SK-N-SH (cell line): ENCODE measurements around the gene DNMT3B. TPM values are rescaled to one million over a fixed set of nuclear protein-coding genes. Genes with fewer than 3 reads are reported as not detected.

Experiments
- CTCF ChIA-PET: fragments of 300-600, 350-600 bp; formaldehyde crosslinking; extraction: SDS; loops from one replicate; lab custom pipeline; 2021; lab: Yijun Ruan, JAX
- POLR2A ChIA-PET: fragments of 350-600 bp; sonication (Branson Sonifier 250); formaldehyde crosslinking; extraction: SDS; loops from one replicate; lab custom pipeline; 2020; ENCODE audit warnings: antibody characterized with exemption, inconsistent platforms; lab: Yijun Ruan, JAX
- DNase-seq: peaks from one replicate; pipeline ENCODE4 v3.0.0; 2012
- H2AFZ ChIP-seq: fragments of 200-600 bp; sonication (generic); 2 replicates; pipeline ENCODE4 v1.8.1; 2016; ENCODE audit warnings: antibody characterized with exemption, mild to moderate bottlenecking, low read depth
- H3F3A ChIP-seq: fragments of 200-600 bp; sonication (generic); replicated peaks from 2 replicates; pipeline ENCODE3; 2016; ENCODE audit warnings: antibody characterized with exemption, mild to moderate bottlenecking; ENCODE audit not compliant: insufficient read depth
- H3K27ac ChIP-seq, 2 experiments: fragments of 200-500 bp in 1 of 2; fragments of 200-600 bp in 1 of 2; sonication (Bioruptor generic) in 1 of 2; sonication (generic), shearing (Covaris generic) in 1 of 2; 2 replicates each; pipeline versions ENCODE4 v1.5.1 to v1.6.1; 2014 to 2016; ENCODE audit warnings: low read depth in 2 of 2, inconsistent platforms in 1 of 2, low read length in 1 of 2, mild to moderate bottlenecking in 1 of 2, mixed read lengths in 1 of 2
- H3K27me3 ChIP-seq: fragments of 200-600 bp; sonication (generic), shearing (Covaris generic); 2 replicates; pipeline ENCODE4 v1.6.1; 2016; ENCODE audit warnings: mixed run types; ENCODE audit not compliant: insufficient read depth
- H3K36me3 ChIP-seq, 2 experiments: fragments of 200-500 bp in 1 of 2; fragments of 200-600 bp in 1 of 2; sonication (Bioruptor generic) in 1 of 2; sonication (generic) in 1 of 2; replicated peaks in 1 of 2; 2 replicates each; pipeline versions ENCODE3 to v1.5.1; 2014 to 2016; ENCODE audit warnings: low read length in 1 of 2, mild to moderate bottlenecking in 1 of 2; ENCODE audit not compliant: insufficient read depth in 2 of 2, control insufficient read depth in 1 of 2
- H3K4me1 ChIP-seq, 2 experiments: fragments of 200-500 bp in 1 of 2; fragments of 200-600 bp in 1 of 2; sonication (Bioruptor generic) in 1 of 2; sonication (generic), shearing (Covaris generic) in 1 of 2; 2 replicates each; pipeline versions ENCODE4 v1.5.1 to v1.6.1; 2014 to 2016; ENCODE audit warnings: low read depth in 1 of 2, low read length in 1 of 2, mixed run types in 1 of 2; ENCODE audit not compliant: insufficient read depth in 2 of 2, control insufficient read depth in 1 of 2
- H3K4me2 ChIP-seq: fragments of 200-600 bp; sonication (generic), shearing (Covaris generic); 2 replicates; pipeline ENCODE4 v1.6.1; 2017; ENCODE audit warnings: mixed run types
- H3K4me3 ChIP-seq, 2 experiments: fragments of 200-500 bp in 1 of 2; fragments of 200-600 bp in 1 of 2; sonication (Bioruptor generic) in 1 of 2; sonication (generic), shearing (Covaris generic) in 1 of 2; 2 replicates each; pipeline versions ENCODE4 v1.5.1 to v1.8.1; 2014 to 2016; ENCODE audit warnings: low read depth in 2 of 2, inconsistent platforms in 1 of 2, low read length in 1 of 2, mild to moderate bottlenecking in 1 of 2, mixed read lengths in 1 of 2, moderate library complexity in 1 of 2
- H3K79me2 ChIP-seq: fragments of 200-600 bp; sonication (generic); 2 replicates; pipeline ENCODE4 v1.8.1; 2017; ENCODE audit warnings: mild to moderate bottlenecking; ENCODE audit not compliant: insufficient read depth
- H3K9ac ChIP-seq: fragments of 200-600 bp; sonication (generic); 2 replicates; pipeline ENCODE4 v1.6.1; 2017; ENCODE audit warnings: mixed run types
- H3K9me2 ChIP-seq: fragments of 200-600 bp; sonication (generic); 2 replicates; pipeline ENCODE4 v1.6.1; 2017; ENCODE audit warnings: mixed run types
- H3K9me3 ChIP-seq: fragments of 200-600 bp; sonication (generic); 2 replicates; pipeline ENCODE4 v1.6.1; 2017; ENCODE audit warnings: mixed run types, mild to moderate bottlenecking, moderate library complexity
- H4K20me1 ChIP-seq: fragments of 200-600 bp; sonication (generic); 2 replicates; pipeline ENCODE4 v1.6.1; 2017; ENCODE audit warnings: mild to moderate bottlenecking, mixed run types; ENCODE audit not compliant: insufficient read depth
- ELF1 ChIP-seq: IDR thresholded peaks from 2 replicates; pipeline ENCODE4 v1.4.0; 2012
- EP300 ChIP-seq, 2 experiments: IDR thresholded peaks; 2 replicates each; pipeline versions ENCODE4 v1.4.0 to v1.6.1; 2012; ENCODE audit warnings: borderline replicate concordance in 1 of 2, low read depth in 1 of 2, low read length in 1 of 2
- EZH2phosphoT487 ChIP-seq: fragments of 200-600 bp; sonication (generic); IDR thresholded peaks from 2 replicates; pipeline ENCODE4 v1.6.1; 2017; ENCODE audit warnings: low read depth, mixed run types, mild to moderate bottlenecking, antibody characterized with exemption, moderate library complexity, borderline replicate concordance
- FOSL2 ChIP-seq: IDR thresholded peaks from 2 replicates; pipeline ENCODE4 v1.4.0; 2012; ENCODE audit warnings: low read depth, mild to moderate bottlenecking, moderate library complexity, borderline replicate concordance
- FOXM1 ChIP-seq: IDR thresholded peaks from 2 replicates; pipeline ENCODE4 v1.4.0; 2012; ENCODE audit warnings: low read depth, mild to moderate bottlenecking
- GABPA ChIP-seq: IDR thresholded peaks from 2 replicates; pipeline ENCODE4 v1.4.0; 2012; ENCODE audit warnings: low read depth, mild to moderate bottlenecking
- JUND ChIP-seq: IDR thresholded peaks from 2 replicates; pipeline ENCODE4 v1.4.0; 2012
- MAX ChIP-seq: IDR thresholded peaks from 2 replicates; pipeline ENCODE4 v1.4.0; 2012; ENCODE audit warnings: low read depth
- NFIC ChIP-seq: IDR thresholded peaks from 2 replicates; pipeline ENCODE4 v1.4.0; 2012; ENCODE audit warnings: borderline replicate concordance
- NRF1 ChIP-seq: IDR thresholded peaks from 2 replicates; pipeline ENCODE4 v1.6.1; 2012; ENCODE audit warnings: low read depth, mild to moderate bottlenecking, low read length
- POLR2AphosphoS5 ChIP-seq: IDR thresholded peaks from 2 replicates; pipeline ENCODE4 v1.6.1; 2012; ENCODE audit warnings: low read depth, low read length
- RAD21 ChIP-seq: IDR thresholded peaks from 2 replicates; pipeline ENCODE4 v1.6.1; 2012; ENCODE audit warnings: mild to moderate bottlenecking, low read length
- RCOR1 ChIP-seq: fragments of 150-350 bp; IDR thresholded peaks from 2 replicates; pipeline ENCODE4 v1.6.1; 2017; ENCODE audit warnings: antibody characterized with exemption, low read length
- REST ChIP-seq: IDR thresholded peaks from 2 replicates; pipeline ENCODE4 v1.6.1; 2012; ENCODE audit warnings: mild to moderate bottlenecking, low read depth, low read length, moderate library complexity
- RFX5 ChIP-seq: IDR thresholded peaks from 2 replicates; pipeline ENCODE4 v1.6.1; 2012; ENCODE audit warnings: mild to moderate bottlenecking, improper control_type of control experiment, low read length
- SIN3A ChIP-seq: IDR thresholded peaks from 2 replicates; pipeline ENCODE4 v1.6.1; 2012; ENCODE audit warnings: low read depth, mild to moderate bottlenecking, low read length, moderate library complexity, borderline replicate concordance
- SMC3 ChIP-seq: IDR thresholded peaks from 2 replicates; pipeline ENCODE4 v1.6.1; 2012; ENCODE audit warnings: low read depth, low read length, improper control_type of control experiment
- TEAD4 ChIP-seq: IDR thresholded peaks from 2 replicates; pipeline ENCODE4 v1.4.0; 2012; ENCODE audit warnings: mild to moderate bottlenecking, borderline replicate concordance; ENCODE audit not compliant: insufficient read depth
- USF2 ChIP-seq: fragments of 150-350 bp; IDR thresholded peaks from 2 replicates; pipeline ENCODE4 v1.6.1; 2017; ENCODE audit warnings: antibody characterized with exemption, low read length, low read depth, borderline replicate concordance
- YY1 ChIP-seq: IDR thresholded peaks from 2 replicates; pipeline ENCODE4 v1.4.0; 2012; ENCODE audit warnings: low read depth, mild to moderate bottlenecking
- WGBS: methylation state at CpG from one replicate; pipeline ENCODE4 v1.1.6; 2017; ENCODE audit warnings: low lambda C conversion rate; 5-methylcytosine and 5-hydroxymethylcytosine counted together
- polyA plus RNA-seq, 3 experiments: library from polyadenylated mRNA; depleted of rRNA; stranded (reverse); fragments of >200 nt; gene quantifications; 2 replicates each; pipeline ENCODE4 v1.2.3, GENCODE V29; 2012

Gene DNMT3B
- polyA plus RNA-seq, 1 of the 3 experiments (the other 2 are of a cell fraction), result 2.2 TPM

- Histone ChIP-seq H3K9me2 (no peaks in the 10 kb centered on the region), H3K4me3 (no peak overlapping the region), H3F3A (no peaks in the 10 kb centered on the region), H3K36me3 (peaks cover 50 to 69% of the 10 kb centered on the region in 2 experiments), H2AFZ (no peak overlapping the region), H3K4me1 (no peaks in the 10 kb centered on the region), H3K9me3 (no peaks in the 10 kb centered on the region), H3K27ac (no peak overlapping the region), H3K4me2 (no peak overlapping the region), H3K79me2 (peaks cover 16% of the 10 kb centered on the region), H3K9ac (no peak overlapping the region), H4K20me1 (peaks cover 17% of the 10 kb centered on the region), H3K27me3 (no peaks in the 10 kb centered on the region)
- POLR2A ChIA-PET, result no interaction called here
- no peak for DNase-seq
- WGBS, result 91% methylated on average over 6 of the region's 6 CpGs
- TF ChIP-seq FOXM1, result no peak
- CTCF ChIA-PET, result interaction anchor here (2.1 kb wide), 1 partner anchor 59 kb away, joined by 4 read pairs; no protein-coding TSS in a partner anchor
Observed at GRCh38 chr20:32849577-32849976, 87.4 kb downstream of the DNMT3B start.

GRCh38 chr20:32855387-32855786 is 93.2 kb downstream of the DNMT3B start:
- no peak overlapping the region for H3K9ac ChIP-seq
- H3F3A ChIP-seq, result peaks cover 9% of the 10 kb centered on the region
- H3K9me3 ChIP-seq, result no peaks in the 10 kb centered on the region
- no peak overlapping the region for H3K4me2 ChIP-seq
- WGBS, result 87% methylated on average over 7 of the region's 7 CpGs
- no peaks in the 10 kb centered on the region for H3K9me2 ChIP-seq
- DNase-seq, result no peak
- TF ChIP-seq NFIC, result no peak
- no peak for TF ChIP-seq SIN3A
- TF ChIP-seq GABPA, result no peak
- no peak for TF ChIP-seq ELF1
- TF ChIP-seq SMC3, result no peak
- TF ChIP-seq YY1, result no peak
- TF ChIP-seq TEAD4, result no peak
- TF ChIP-seq NRF1, result no peak
- TF ChIP-seq EZH2phosphoT487, result no peak
- no peak for TF ChIP-seq EP300 (IDR thresholded peaks at IDR 0.05; ENCODE audit: borderline replicate concordance in 1 of 2, low read depth in 1 of 2, low read length in 1 of 2)
- no peak for TF ChIP-seq FOSL2
- TF ChIP-seq FOXM1, result no peak
- no peak for TF ChIP-seq POLR2AphosphoS5
- TF ChIP-seq JUND, result no peak
- no peak overlapping the region for H3K4me3 ChIP-seq
- ChIA-PET CTCF (no interaction called here), POLR2A (no interaction called here)
- H3K4me1 ChIP-seq, result no peaks in the 10 kb centered on the region
- peaks cover 13% of the 10 kb centered on the region for H3K79me2 ChIP-seq
- no peak overlapping the region for H2AFZ ChIP-seq
- no peaks in the 10 kb centered on the region for H3K27me3 ChIP-seq
- H3K27ac ChIP-seq, result no peak overlapping the region
- H3K36me3 ChIP-seq, result peaks cover 14 to 41% of the 10 kb centered on the region in 2 experiments
- H4K20me1 ChIP-seq, result 0 out of 2 replicates have a peak, but pooled peaks cover 4% of the 10 kb centered on the region

- Histone ChIP-seq H3K4me3 (no peak overlapping the region), H3K27ac (no peak overlapping the region), H4K20me1 (0 out of 2 replicates have a peak, but pooled peaks cover 4% of the 10 kb centered on the region), H3K4me2 (no peak overlapping the region), H3K36me3 (peaks cover 5 to 17% of the 10 kb centered on the region in 2 experiments), H3K27me3 (no peaks in the 10 kb centered on the region), H3K9me2 (no peaks in the 10 kb centered on the region), H3K9me3 (no peaks in the 10 kb centered on the region), H2AFZ (no peak overlapping the region), H3K79me2 (peaks cover 9% of the 10 kb centered on the region), H3F3A (peaks cover 9% of the 10 kb centered on the region), H3K9ac (no peak overlapping the region), H3K4me1 (no peaks in the 10 kb centered on the region)
- ChIA-PET POLR2A (no interaction called here), CTCF (no interaction called here)
- no peak for DNase-seq
- WGBS, result 86% methylated on average over 2 of the region's 2 CpGs
- TF ChIP-seq POLR2AphosphoS5 (no peak), EZH2phosphoT487 (no peak), RAD21 (no peak), USF2 (no peak), RCOR1 (no peak), JUND (no peak), RFX5 (no peak), REST (no peak), YY1 (no peak), MAX (no peak)
Observed at GRCh38 chr20:32858189-32858588, 96.0 kb downstream of the DNMT3B start.
